DOHH2 (cell line): ENCODE data around the gene TTC27.

ENCODE experiments used
- EZH2phosphoT487 ChIP-seq: fragments of 200-600 bp; sonication (generic); IDR thresholded peaks from 2 replicates; pipeline ENCODE4 v1.6.1; 2017; ENCODE audit warnings: borderline replicate concordance, mild to moderate bottlenecking, antibody characterized with exemption, low read length, moderate library complexity, mixed read lengths
- TF ChIP-seq, protein P1 (sequence below): fragments of 200-600 bp; sonication (generic); IDR thresholded peaks from one replicate; pipeline ENCODE4 v1.5.1; 2014; ENCODE audit warnings: antibody characterized with exemption, mild to moderate bottlenecking, low read depth, low read length; ENCODE audit not compliant: poor library complexity, severe bottlenecking

DNA sequence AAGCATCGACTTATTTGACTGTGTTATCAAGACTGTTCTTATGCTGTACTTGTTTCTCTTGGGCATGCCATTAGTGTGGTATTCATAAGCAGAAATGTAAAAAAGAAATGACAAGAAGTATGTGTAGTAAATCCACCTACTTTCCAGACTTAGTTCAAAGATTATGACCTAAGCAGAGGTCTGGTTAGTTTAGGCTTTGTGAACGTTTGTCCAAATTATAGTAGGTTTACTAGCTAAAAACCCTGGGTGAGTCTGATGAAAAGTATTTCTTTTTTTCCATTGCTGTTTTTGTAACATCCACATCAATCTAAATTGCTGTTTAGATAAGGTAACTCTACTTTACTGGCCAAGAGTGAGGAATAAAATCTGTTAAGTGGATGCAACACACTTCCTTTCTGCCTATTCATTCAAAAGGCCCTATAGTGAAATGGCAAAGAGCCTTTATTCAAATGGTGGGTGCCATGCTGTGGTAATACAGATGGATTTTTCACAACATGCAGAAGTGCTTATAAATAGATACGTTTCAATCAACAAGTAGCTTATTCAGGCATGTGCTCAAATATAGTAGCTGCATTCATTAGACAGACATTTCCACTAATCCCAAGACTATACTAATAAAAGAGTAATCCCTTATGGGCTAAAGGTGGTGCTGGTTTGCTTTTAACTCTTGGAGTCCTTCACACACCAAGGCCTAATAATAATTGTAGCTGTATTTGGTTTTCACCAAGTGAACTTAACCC is 196.4 kb downstream of the TTC27 start:
- TF ChIP-seq, protein P1, sequence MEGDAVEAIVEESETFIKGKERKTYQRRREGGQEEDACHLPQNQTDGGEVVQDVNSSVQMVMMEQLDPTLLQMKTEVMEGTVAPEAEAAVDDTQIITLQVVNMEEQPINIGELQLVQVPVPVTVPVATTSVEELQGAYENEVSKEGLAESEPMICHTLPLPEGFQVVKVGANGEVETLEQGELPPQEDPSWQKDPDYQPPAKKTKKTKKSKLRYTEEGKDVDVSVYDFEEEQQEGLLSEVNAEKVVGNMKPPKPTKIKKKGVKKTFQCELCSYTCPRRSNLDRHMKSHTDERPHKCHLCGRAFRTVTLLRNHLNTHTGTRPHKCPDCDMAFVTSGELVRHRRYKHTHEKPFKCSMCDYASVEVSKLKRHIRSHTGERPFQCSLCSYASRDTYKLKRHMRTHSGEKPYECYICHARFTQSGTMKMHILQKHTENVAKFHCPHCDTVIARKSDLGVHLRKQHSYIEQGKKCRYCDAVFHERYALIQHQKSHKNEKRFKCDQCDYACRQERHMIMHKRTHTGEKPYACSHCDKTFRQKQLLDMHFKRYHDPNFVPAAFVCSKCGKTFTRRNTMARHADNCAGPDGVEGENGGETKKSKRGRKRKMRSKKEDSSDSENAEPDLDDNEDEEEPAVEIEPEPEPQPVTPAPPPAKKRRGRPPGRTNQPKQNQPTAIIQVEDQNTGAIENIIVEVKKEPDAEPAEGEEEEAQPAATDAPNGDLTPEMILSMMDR: no peak
- TF ChIP-seq EZH2phosphoT487: no peak
